ENCODE results near the gene S1PR5.
A peak's percentile ranks its signal among the peaks of the same experiment; 100 is the strongest.

DNA sequence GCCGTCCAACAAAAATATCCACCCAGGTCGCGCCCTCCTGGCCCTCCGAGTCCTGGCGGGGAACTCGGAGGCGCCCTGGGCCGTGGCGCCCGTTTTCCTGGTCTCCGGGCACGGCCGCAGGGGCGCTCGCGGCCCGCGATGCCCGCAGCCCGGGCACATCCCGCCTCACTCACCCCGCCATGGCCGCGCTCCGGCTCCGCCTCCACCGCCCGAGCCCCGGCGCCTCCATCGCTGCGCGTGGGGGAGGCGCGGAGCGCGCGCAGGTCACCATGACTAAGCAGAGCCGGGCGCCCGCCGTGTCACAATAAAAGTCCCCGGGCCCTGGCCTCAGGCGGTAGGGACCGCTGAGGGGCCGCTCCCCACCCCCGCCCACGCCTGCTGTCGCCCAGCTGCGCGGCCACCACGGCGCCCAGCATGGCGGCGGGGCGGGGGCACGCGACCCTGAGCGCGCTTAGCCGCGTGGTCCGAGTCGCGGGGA lies 14.7 kb downstream of the S1PR5 start:
- no peak for TF ChIP-seq JUNB (IDR thresholded peaks at IDR 0.05; ENCODE audit: unreplicated experiment)
- TF ChIP-seq, protein P1, sequence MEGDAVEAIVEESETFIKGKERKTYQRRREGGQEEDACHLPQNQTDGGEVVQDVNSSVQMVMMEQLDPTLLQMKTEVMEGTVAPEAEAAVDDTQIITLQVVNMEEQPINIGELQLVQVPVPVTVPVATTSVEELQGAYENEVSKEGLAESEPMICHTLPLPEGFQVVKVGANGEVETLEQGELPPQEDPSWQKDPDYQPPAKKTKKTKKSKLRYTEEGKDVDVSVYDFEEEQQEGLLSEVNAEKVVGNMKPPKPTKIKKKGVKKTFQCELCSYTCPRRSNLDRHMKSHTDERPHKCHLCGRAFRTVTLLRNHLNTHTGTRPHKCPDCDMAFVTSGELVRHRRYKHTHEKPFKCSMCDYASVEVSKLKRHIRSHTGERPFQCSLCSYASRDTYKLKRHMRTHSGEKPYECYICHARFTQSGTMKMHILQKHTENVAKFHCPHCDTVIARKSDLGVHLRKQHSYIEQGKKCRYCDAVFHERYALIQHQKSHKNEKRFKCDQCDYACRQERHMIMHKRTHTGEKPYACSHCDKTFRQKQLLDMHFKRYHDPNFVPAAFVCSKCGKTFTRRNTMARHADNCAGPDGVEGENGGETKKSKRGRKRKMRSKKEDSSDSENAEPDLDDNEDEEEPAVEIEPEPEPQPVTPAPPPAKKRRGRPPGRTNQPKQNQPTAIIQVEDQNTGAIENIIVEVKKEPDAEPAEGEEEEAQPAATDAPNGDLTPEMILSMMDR (conservative IDR thresholded peaks at IDR 0.05; ENCODE audit: low read depth in 2 of 2): no peak
- TF ChIP-seq, protein P2, sequence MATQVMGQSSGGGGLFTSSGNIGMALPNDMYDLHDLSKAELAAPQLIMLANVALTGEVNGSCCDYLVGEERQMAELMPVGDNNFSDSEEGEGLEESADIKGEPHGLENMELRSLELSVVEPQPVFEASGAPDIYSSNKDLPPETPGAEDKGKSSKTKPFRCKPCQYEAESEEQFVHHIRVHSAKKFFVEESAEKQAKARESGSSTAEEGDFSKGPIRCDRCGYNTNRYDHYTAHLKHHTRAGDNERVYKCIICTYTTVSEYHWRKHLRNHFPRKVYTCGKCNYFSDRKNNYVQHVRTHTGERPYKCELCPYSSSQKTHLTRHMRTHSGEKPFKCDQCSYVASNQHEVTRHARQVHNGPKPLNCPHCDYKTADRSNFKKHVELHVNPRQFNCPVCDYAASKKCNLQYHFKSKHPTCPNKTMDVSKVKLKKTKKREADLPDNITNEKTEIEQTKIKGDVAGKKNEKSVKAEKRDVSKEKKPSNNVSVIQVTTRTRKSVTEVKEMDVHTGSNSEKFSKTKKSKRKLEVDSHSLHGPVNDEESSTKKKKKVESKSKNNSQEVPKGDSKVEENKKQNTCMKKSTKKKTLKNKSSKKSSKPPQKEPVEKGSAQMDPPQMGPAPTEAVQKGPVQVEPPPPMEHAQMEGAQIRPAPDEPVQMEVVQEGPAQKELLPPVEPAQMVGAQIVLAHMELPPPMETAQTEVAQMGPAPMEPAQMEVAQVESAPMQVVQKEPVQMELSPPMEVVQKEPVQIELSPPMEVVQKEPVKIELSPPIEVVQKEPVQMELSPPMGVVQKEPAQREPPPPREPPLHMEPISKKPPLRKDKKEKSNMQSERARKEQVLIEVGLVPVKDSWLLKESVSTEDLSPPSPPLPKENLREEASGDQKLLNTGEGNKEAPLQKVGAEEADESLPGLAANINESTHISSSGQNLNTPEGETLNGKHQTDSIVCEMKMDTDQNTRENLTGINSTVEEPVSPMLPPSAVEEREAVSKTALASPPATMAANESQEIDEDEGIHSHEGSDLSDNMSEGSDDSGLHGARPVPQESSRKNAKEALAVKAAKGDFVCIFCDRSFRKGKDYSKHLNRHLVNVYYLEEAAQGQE (IDR thresholded peaks at IDR 0.05; ENCODE audit: unreplicated experiment): no peak
- no peak for TF ChIP-seq EZH2 (IDR thresholded peaks at IDR 0.05; ENCODE audit: low read depth, unreplicated experiment)
- TF ChIP-seq CREB1 (CRISPR knock-in tag; IDR thresholded peaks at IDR 0.05; ENCODE audit: low read depth): peak; percentile 79
- no peak for TF ChIP-seq EZH2phosphoT487 (IDR thresholded peaks at IDR 0.05; ENCODE audit: unreplicated experiment)
- TF ChIP-seq POLR2AphosphoS5 (IDR thresholded peaks at IDR 0.05; ENCODE audit: low read depth): no peak; the same call in 1 of the 2 replicates
